Measurements from ENCODE around the gene KMO. TPM values are rescaled to one million over a fixed set of nuclear protein-coding genes. Genes with fewer than 3 reads are reported as not detected.

KMO gene
- total and polyA plus RNA-seq, 5 experiments from 2014 or later = 0.57 to 0.71 TPM; not detected in 3

DNA sequence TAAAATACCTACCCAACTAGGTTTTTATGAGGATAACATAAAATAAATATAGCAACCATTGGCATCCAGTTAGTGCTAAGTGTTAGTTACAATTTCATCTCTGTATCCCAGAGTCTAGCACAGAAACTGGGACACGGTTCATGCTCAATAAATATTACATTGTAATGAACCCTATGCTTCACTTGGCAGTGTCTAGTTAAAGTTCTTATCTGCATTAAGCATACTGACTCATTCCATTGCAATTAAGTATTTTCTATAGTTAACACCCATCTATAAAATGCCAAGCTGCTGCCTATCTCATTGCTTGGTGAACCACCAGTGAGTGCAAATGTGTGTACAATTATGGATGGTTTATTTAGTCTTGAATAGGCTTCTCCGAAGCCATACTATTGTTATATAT, 92.8 kb downstream of the KMO start:
- peaks cover 10 to 19% (median 12%) of the 10 kb centered on the region in 4 donors for H3K4me1 Mint-ChIP-seq
- POLR2A ChIA-PET = no interaction called here
- H3K9me3 Mint-ChIP-seq = no peaks in the 10 kb centered on the region
- no peak overlapping the region for H3K27ac Mint-ChIP-seq
- H3K4me3 Mint-ChIP-seq = no peak overlapping the region
- no peak for ATAC-seq
- peaks cover 0 to 9% (median 0%) of the 10 kb centered on the region in 3 donors for H3K36me3 Mint-ChIP-seq
- no peaks in the 10 kb centered on the region for H3K27me3 Mint-ChIP-seq
- DNase-seq = no peak

DNA sequence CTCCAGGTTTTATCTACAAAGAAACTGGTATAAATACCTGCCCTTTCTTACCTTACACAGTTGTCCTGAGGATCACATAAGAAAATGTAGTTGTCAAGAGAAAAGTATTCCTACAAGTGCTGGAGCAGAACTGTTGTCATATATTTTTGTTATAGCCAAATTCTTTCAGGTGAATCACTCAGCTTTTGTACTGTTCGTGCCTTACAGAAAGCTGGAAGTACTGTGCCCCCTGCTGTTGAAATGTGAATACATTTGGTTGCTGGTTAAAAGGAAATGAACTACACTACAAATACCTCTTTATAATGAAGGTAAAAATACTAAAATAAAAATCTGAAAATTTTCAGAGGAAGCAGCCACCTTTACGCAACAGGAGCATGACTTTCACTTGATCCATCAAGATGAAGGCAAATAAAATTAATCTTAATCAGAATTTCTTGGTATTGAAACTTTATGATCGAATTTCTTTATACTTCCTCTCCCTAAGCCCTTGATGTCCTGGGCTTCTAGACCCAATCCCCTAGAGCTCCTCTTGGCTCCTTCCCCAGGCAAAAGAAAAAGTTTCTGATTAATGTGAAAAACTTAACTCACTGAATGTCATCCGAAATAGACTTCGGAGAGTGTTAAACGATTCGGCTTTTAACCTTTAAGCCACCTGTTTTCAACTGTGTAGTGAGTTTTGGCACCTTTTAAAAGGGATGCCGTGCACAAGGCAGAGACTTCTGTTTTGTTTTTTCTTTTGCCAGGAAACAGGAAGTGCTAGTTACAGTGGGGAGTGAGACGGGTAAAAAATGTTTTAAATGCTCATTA, 95.5 kb downstream of the KMO start:
- H3K36me3 Mint-ChIP-seq = no peaks in the 10 kb centered on the region
- H3K9me3 Mint-ChIP-seq = no peaks in the 10 kb centered on the region
- H3K4me1 Mint-ChIP-seq = peaks cover 10 to 36% (median 24%) of the 10 kb centered on the region in 4 donors
- peak overlapping the region; percentile 76 to 90 (median 84) for H3K4me3 Mint-ChIP-seq
- POLR2A ChIA-PET = interaction anchor here (0.6 to 2.4 kb wide), 9 partner anchors 12 to 220 kb away, joined by 3 to 20 read pairs (median 4); partner anchors contain the start of genes CHML, EXO1, FH and OPN3
- H3K27me3 Mint-ChIP-seq = no peaks in the 10 kb centered on the region
- DNase-seq (peak in 9 of 10 donors; percentile 12 to 78 (median 60)), ATAC-seq (peak; percentile 84 to 87)
- peak overlapping the region; percentile 89 to 97 (median 94) for H3K27ac Mint-ChIP-seq

DNA sequence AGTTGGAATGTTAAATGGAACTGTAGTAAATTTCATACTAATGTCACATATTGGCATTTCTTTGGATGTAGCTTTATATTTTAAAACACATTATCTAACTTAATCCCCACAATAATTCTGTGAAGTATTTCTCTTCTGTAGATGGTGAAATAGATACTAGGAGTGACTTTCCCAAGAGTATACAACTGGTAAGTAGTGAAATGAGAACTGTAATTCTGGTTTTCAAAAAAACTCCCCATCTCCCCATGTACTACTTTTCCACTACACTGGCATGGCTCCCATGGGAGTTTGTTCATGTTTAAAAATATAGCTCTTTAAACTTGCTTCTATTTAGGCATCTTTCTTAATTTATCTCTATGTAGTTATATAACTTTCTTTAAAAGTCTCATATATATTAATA, 97.8 kb downstream of the KMO start:
- ATAC-seq = no peak
- Mint-ChIP-seq H3K36me3 (peaks cover 0 to 9% (median 7%) of the 10 kb centered on the region in 3 donors), H3K4me3 (no peak overlapping the region), H3K4me1 (peaks cover 7 to 44% (median 35%) of the 10 kb centered on the region in 4 donors), H3K27me3 (no peaks in the 10 kb centered on the region), H3K9me3 (no peaks in the 10 kb centered on the region), H3K27ac (peak overlapping the region in 5 of 10 donors; percentile 21 to 89 (median 39))
- DNase-seq = no peak
- POLR2A ChIA-PET = interaction anchor here (1.8 kb wide), 1 partner anchor 10 kb away, joined by 6 read pairs; the partner anchor contains the start of genes CHML and OPN3

DNA sequence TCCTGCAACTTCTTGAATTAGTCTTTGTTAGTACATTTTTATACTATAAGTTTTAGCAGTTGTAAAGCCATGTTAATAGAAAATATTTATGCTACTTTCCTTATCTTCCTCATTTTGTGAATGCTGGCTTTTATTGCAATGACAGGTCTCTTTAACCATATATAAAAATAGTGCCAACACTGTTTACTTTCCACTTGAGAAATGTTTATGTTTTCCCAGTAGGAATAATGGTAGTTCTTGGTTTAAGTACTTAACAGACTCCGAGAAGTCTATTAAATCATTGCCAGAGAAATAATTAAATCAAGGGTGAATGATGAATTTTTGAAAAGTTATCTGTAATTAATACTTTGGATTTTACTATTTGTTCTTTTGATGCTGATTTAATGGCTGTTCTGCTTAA, 98.3 kb downstream of the KMO start:
- Mint-ChIP-seq H3K4me1 (peaks cover 7 to 49% (median 40%) of the 10 kb centered on the region in 4 donors), H3K4me3 (no peak overlapping the region), H3K9me3 (no peaks in the 10 kb centered on the region), H3K36me3 (peaks cover 5 to 14% (median 12%) of the 10 kb centered on the region in 3 donors), H3K27me3 (no peaks in the 10 kb centered on the region), H3K27ac (peak overlapping the region in 2 of 10 donors; percentile 39 to 89)
- no peak for ATAC-seq
- no peak for DNase-seq
- POLR2A ChIA-PET = interaction anchor here (1.8 kb wide), 1 partner anchor 10 kb away, joined by 6 read pairs; the partner anchor contains the start of genes CHML and OPN3

DNA sequence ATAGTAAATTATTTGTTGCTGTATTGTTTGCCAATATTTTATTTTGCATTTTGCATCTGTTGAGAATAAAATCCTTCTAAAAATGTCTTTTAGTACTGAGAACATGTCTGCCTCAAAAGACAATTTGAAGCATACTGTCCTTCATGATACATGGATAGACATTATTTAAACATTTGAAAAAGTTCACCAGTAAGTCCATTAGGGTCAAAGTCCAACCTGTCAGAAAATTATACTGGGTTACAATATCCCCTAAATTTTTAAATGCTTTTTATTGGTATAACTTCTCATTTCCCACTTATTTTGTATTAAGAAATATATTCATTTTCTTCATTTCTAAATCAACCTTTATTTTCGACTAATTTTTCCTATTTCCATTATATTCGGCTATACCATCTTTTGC, 98.7 kb downstream of the KMO start:
- no peak overlapping the region for H3K4me3 Mint-ChIP-seq
- peaks cover 7 to 53% (median 42%) of the 10 kb centered on the region in 4 donors for H3K4me1 Mint-ChIP-seq
- no peak for DNase-seq
- POLR2A ChIA-PET = no interaction called here
- ATAC-seq = no peak
- no peaks in the 10 kb centered on the region for H3K9me3 Mint-ChIP-seq
- peak overlapping the region in 1 of 10 donors; percentile 65 for H3K27ac Mint-ChIP-seq
- no peaks in the 10 kb centered on the region for H3K27me3 Mint-ChIP-seq
- peaks cover 5 to 15% (median 14%) of the 10 kb centered on the region in 3 donors for H3K36me3 Mint-ChIP-seq

DNA sequence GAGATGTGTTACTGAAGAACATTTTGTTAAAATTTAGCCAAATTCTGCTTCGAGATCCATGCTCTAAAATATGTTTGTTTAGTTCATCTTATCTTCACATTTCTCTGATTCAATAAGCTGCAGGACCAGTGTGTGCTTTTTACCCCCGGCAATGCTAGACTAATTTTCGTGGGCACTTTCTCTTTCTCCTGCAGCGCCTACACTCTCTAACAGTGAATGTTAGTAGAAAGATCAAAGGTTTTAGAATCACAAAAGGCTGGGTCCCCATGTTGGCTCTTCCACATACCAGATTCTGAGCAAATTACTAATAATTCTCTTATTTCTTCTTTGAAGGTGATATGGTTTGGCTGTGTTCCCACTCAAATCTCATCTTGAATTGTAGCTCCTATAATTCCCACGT, 99.5 kb downstream of the KMO start:
- Mint-ChIP-seq H3K4me3 (peak overlapping the region; percentile 39 to 78 (median 68)), H3K9me3 (no peaks in the 10 kb centered on the region), H3K27me3 (no peaks in the 10 kb centered on the region), H3K27ac (peak overlapping the region; percentile 6 to 95 (median 76)), H3K4me1 (peaks cover 9 to 60% (median 47%) of the 10 kb centered on the region in 4 donors), H3K36me3 (peaks cover 5 to 17% (median 14%) of the 10 kb centered on the region in 3 donors)
- DNase-seq = peak in 2 of 10 donors; percentile 23 to 36
- peak; percentile 26 to 45 for ATAC-seq
- POLR2A ChIA-PET = no interaction called here

DNA sequence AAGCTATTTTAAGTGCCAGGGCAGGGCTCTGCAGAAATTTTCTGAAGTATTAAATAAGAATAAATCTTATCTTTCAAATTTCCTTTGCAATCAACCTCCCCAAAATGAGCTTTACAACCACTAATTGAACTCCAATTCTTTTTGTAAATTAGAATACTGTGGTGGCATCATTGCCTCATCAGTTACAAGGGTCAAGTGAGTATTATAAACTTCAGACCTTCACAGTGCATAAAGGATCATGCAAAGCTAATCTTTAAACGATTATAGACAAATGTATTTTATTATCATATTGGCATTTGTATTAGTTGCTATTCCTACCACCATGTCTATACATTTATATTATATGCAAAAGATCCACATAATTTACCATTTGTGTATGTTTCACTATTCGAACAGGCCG, 100.8 kb downstream of the KMO start:
- POLR2A ChIA-PET = no interaction called here
- no peaks in the 10 kb centered on the region for H3K27me3 Mint-ChIP-seq
- no peak for DNase-seq
- H3K27ac Mint-ChIP-seq = peak overlapping the region in 1 of 10 donors; percentile 14
- no peaks in the 10 kb centered on the region for H3K9me3 Mint-ChIP-seq
- ATAC-seq = no peak
- peaks cover 5 to 17% (median 14%) of the 10 kb centered on the region in 3 donors for H3K36me3 Mint-ChIP-seq
- peaks cover 14 to 65% (median 55%) of the 10 kb centered on the region in 4 donors for H3K4me1 Mint-ChIP-seq
- H3K4me3 Mint-ChIP-seq = no peak overlapping the region

DNA sequence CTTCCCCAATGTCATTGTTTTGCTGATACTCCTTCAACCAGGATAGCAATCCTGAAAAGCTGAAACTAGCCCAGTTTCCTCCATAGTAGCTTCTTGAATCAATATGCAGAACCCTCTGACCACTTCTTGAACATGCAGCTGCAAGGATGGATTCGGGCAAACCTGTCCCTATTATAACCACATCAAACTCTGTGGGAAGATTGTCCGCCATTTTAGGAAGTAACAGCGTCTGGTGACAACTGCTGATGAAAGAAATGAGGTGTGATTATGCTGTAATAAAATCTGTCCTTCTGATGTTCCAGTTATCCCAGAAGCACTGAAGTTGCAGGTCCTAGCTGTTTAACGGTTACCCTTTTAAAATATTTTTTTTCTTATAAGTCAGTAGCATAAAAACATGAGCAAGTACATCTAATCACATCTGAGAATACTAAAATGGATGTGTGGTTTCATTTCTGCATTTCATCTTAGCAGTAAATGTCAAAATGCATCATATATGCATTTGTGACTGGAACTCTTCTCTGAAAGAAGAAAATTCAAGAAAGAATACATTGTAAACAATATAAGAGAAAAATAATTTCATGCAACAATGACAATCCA, 103.5 kb downstream of the KMO start:
- peak overlapping the region in 2 of 10 donors; percentile 11 to 31 for H3K27ac Mint-ChIP-seq
- peaks cover 21 to 69% (median 62%) of the 10 kb centered on the region in 4 donors for H3K4me1 Mint-ChIP-seq
- no peak for DNase-seq
- no peaks in the 10 kb centered on the region for H3K27me3 Mint-ChIP-seq
- POLR2A ChIA-PET = interaction anchor here (0.6 kb wide), 1 partner anchor 119 kb away, joined by 3 read pairs; no protein-coding TSS in a partner anchor
- H3K4me3 Mint-ChIP-seq = peak overlapping the region in 1 of 10 donors; percentile 5
- no peak for ATAC-seq
- no peaks in the 10 kb centered on the region for H3K9me3 Mint-ChIP-seq
- H3K36me3 Mint-ChIP-seq = peaks cover 5 to 17% (median 14%) of the 10 kb centered on the region in 3 donors

DNA sequence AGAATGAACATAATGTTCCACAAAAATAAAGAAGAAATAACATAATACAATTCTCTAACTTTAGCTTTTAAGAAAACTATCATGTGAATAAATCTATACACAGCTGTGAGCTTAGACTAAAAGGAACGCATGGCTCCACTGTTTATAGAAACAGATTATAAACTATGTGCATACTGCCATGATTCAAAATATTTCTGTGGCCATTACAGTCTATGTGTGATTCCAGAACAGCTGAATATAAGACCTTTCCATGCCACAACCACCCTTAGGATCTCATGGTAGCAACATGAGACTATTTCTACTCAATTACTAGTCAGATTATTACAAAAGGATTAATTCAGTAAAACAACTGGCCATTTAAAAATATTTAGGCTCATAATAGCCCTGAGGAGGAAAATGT, 104.1 kb downstream of the KMO start:
- Mint-ChIP-seq H3K27me3 (no peaks in the 10 kb centered on the region), H3K36me3 (peaks cover 5 to 17% (median 14%) of the 10 kb centered on the region in 3 donors), H3K27ac (peak overlapping the region in 1 of 10 donors; percentile 67), H3K9me3 (no peaks in the 10 kb centered on the region), H3K4me1 (peaks cover 21 to 75% (median 67%) of the 10 kb centered on the region in 4 donors), H3K4me3 (peak overlapping the region in 2 of 10 donors; percentile 28 to 38)
- ATAC-seq (no peak), DNase-seq (no peak)
- POLR2A ChIA-PET = no interaction called here

DNA sequence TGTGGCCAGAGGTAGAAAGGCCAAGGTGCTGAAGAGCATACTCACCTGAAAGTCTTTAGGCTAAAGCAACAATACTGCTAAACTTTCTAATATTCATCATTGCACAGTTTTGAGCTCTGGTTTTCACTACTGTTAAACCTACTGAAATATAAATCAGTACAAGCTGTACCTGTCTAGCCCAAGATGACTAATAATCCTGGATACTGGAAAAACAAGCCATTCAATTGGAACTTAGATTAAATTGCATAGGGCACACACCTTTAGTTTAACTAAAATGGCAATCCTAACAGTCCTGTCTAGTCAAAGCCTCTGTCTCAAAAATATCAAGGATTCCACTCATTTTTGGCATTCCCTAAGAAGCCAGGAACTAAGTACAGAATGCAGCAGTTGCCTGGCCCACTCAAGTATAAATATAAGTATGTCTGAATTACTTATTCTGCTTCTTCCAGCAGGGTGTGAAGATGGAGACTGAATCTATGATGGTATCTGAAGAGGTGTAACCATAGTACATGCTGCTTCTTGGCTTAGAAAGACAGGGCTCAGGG, 104.9 kb downstream of the KMO start:
- H3K27me3 Mint-ChIP-seq = no peaks in the 10 kb centered on the region
- ATAC-seq (no peak), DNase-seq (no peak)
- H3K9me3 Mint-ChIP-seq = peaks cover 0 to 5% (median 0%) of the 10 kb centered on the region in 9 donors
- peaks cover 5 to 17% (median 14%) of the 10 kb centered on the region in 3 donors for H3K36me3 Mint-ChIP-seq
- POLR2A ChIA-PET = no interaction called here
- peak overlapping the region in 7 of 10 donors; percentile 13 to 73 (median 23) for H3K27ac Mint-ChIP-seq
- H3K4me1 Mint-ChIP-seq = peaks cover 18 to 67% (median 60%) of the 10 kb centered on the region in 4 donors
- H3K4me3 Mint-ChIP-seq = peak overlapping the region in 9 of 10 donors; percentile 23 to 82 (median 71)

DNA sequence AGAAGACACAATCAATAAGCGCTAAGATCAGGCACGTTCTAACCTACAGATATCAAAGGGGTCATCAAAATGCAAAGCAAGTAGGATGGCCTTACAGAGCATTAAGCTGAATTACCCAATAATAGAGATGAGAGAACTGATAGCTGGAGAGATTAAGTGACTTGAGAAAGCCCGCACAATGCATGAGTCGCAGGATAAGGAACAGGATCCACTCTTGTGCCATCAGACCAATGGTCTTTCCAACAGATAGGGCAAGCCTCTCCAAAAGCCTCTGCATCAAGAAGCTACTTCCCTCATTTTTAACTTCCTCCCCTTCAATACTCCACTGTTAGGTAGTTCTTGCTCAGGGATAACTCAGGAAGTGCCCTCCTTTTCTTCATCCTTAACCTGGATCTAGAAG, 105.4 kb downstream of the KMO start:
- peak overlapping the region in 6 of 10 donors; percentile 20 to 85 (median 45) for H3K27ac Mint-ChIP-seq
- H3K36me3 Mint-ChIP-seq = peaks cover 5 to 17% (median 14%) of the 10 kb centered on the region in 3 donors
- H3K9me3 Mint-ChIP-seq = peaks cover 0 to 10% (median 3%) of the 10 kb centered on the region in 9 donors
- DNase-seq = no peak
- no peaks in the 10 kb centered on the region for H3K27me3 Mint-ChIP-seq
- H3K4me1 Mint-ChIP-seq = peaks cover 19 to 62% (median 56%) of the 10 kb centered on the region in 4 donors
- ATAC-seq = no peak
- peak overlapping the region in 9 of 10 donors; percentile 23 to 82 (median 77) for H3K4me3 Mint-ChIP-seq
- POLR2A ChIA-PET = no interaction called here

DNA sequence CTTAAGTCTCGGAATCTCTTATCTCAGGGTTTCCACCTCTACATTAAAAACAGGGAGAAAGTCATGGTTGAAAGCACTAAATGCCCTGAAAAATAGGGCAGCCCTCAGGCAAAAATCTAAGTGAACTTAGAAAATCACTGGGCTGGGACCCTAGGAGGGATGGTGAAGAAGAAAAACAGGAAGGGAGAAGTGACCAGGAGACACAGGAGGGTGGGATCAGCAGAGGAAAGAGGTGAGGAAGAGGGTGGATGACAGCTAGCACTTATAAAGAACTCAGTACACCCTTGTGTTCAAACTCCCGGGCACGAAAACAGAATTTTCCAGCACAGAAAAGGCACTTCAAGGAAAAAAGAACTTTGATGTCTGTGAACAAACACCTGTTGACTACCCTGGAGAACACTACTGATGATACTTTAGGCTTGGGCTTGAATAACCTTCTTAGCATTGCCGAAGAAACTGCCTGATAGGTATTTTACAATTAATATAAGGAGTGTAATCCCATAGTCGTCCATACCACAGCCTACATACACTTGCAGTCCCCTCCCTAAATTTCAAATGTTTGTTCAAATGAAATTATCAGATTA, 106.0 kb downstream of the KMO start:
- H3K9me3 Mint-ChIP-seq = peaks cover 0 to 12% (median 3%) of the 10 kb centered on the region in 9 donors
- peaks cover 19 to 61% (median 56%) of the 10 kb centered on the region in 4 donors for H3K4me1 Mint-ChIP-seq
- peak overlapping the region in 7 of 10 donors; percentile 53 to 90 (median 73) for H3K27ac Mint-ChIP-seq
- POLR2A ChIA-PET = interaction anchor here (3.1 kb wide), 1 partner anchor 11 kb away, joined by 20 read pairs; no protein-coding TSS in a partner anchor
- H3K4me3 Mint-ChIP-seq = peak overlapping the region; percentile 23 to 92 (median 78)
- no peak for ATAC-seq
- no peak for DNase-seq
- H3K36me3 Mint-ChIP-seq = peaks cover 6 to 17% (median 14%) of the 10 kb centered on the region in 3 donors
- no peaks in the 10 kb centered on the region for H3K27me3 Mint-ChIP-seq

All from naive thymus-derived CD8-positive, alpha-beta T cell (primary cell).